IMR-90 (cell line): ENCODE results near the gene ACTR3C.
"Not testable (repeated sequence)": the region's sequence is repeated elsewhere in the genome, so short reads cannot be mapped to it uniquely, and the experiment has no call there.

Experiments used
- CEBPB ChIP-seq: IDR thresholded peaks from 2 replicates; pipeline ENCODE4 v1.6.1; 2012; ENCODE audit warnings: low read depth, low read length, improper control_type of control experiment
- CTCF ChIP-seq: conservative IDR thresholded peaks from 2 replicates; pipeline ENCODE4 v1.5.1; 2012; ENCODE audit warnings: mild to moderate bottlenecking, low read depth, low read length, improper control_type of control experiment
- POLR2A ChIP-seq: IDR thresholded peaks from 2 replicates; pipeline ENCODE4 v1.6.1; 2012; ENCODE audit warnings: mild to moderate bottlenecking, low read depth, low read length

GRCh38 chr7:150202894-150203293 lies 120.5 kb downstream of the ACTR3C start:
- TF ChIP-seq POLR2A, CTCF, CEBPB: not testable (repeated sequence)
